Cardiac fibroblast (primary cell): ENCODE data around the gene FAM90A26.
"Not testable (repeated sequence)": the region's sequence is repeated elsewhere in the genome, so short reads cannot be mapped to it uniquely, and the experiment has no call there.

ENCODE experiments used
- DNase-seq, 2 donors: peaks; one replicate each; pipeline versions ENCODE4 v3.0.0 to v3.0.0-alpha.2; 2010; ENCODE audit warnings: low read depth in 2 of 2
- H3K4me3 ChIP-seq, 2 donors: replicated peaks in 1 of 2; 1 replicate in 1 of 2; 2 replicates in 1 of 2; pipeline ENCODE4 v1.5.1; 2011; ENCODE audit warnings: low read depth in 2 of 2, low read length in 2 of 2, mild to moderate bottlenecking in 2 of 2, moderate library complexity in 1 of 2
- TF ChIP-seq, protein P1 (sequence below): IDR thresholded peaks from one replicate; pipeline ENCODE4 v1.5.1; 2011; ENCODE audit warnings: low read depth, mild to moderate bottlenecking, low read length, inconsistent platforms

Gene FAM90A26, protein sequence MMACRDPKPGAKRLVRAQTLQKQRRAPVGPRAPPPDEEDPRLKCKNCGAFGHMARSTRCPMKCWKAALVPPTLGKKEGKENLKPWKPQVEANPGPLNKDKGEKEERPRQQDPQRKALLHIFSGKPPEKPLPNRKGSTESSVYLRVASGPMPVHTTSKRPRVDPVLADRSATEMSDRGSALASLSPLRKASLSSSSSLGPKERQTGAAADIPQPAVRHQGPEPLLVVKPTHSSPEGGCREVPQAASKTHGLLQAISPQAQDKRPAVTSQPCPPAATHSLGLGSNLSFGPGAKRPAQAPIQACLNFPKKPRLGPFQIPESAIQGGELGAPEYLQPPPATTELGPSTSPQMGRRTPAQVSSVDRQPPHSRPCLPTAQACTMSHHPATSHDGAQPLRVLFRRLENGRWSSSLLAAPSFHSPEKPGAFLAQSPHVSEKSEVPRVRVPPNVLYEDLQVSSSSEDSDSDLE

DNA sequence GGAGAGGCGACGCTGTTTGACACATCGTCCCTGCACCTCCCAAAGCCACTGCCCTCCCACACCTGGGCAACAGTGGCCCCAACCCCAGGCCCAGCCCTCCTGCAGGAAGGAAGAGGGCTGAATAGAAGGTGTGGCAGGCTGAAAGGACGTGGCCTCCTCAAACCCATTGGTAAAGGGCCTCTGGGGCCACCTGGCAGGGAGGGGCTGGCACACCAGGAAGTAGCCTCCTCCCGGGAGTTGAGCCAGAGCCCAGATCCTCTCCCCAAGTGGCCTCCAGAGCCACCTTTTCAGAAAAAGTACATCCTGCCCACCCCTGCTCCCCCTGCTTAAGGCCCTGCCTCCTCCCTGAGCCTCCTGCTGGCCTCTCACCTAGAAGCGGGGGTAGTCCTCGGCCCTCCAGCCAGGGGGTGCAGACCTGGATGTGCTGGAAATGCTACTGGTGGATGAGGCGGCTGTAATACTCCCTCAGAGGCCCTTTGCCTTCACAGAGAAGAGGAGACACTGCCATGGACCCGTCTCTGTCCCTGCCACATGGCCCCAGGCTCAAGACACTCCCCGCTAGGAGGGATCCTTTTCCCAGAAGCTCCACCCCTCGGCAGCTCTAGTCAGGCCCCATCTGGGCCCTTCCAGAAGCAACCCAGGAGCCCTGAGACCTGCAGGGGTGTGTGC, at the start of gene FAM90A26:
FAM90A26 (plus strand) TSS at position 619 of the 669 bp plus-strand sequence. CDS start 2,764 bp downstream, outside the sequence.
- not testable (repeated sequence) for H3K4me3 ChIP-seq, DNase-seq

DNA sequence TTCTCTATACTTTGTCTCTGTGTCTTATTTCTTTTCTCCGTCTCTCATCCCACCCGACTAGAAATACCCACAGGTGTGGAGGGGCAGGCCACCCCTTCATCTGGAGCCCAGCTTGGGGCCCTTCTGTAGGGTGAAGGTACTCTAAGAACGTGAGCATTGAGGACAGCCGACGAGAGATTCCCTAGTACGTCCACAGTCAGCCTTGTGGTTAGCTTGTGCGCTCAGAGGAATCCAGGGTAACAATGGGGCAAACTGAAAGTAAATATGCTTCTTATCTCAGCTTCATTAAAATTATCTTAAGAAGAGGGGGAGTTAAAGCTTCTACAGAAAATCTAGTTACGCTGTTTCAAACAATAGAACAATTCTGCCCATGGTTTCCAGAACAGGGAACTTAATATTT, 47.5 kb upstream of the FAM90A26 start:
- not testable (repeated sequence) for DNase-seq, H3K4me3 ChIP-seq

DNA sequence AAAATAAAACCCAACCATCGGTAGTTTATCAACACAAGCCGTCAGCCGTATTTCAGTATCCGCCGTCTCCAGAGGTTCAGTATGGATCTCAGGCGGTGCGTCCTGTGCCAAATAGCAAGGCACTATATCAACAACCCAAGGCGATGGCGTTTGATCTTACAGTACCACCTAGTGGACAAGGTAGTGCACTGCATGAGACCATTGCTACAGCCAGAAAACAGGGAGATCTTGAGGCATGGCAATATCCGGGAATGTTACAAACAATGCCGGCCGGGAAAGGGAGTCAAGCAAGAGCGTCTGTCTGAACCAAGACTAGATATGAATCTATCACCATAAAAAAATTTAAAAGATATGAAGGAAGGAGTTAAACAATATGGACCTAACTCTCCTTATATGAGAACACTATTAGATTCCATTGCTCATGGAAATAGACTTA, 46.6 kb upstream of the FAM90A26 start:
- peak; percentile 65 to 67 for DNase-seq
- H3K4me3 ChIP-seq = not testable (repeated sequence)
- TF ChIP-seq, protein P1, sequence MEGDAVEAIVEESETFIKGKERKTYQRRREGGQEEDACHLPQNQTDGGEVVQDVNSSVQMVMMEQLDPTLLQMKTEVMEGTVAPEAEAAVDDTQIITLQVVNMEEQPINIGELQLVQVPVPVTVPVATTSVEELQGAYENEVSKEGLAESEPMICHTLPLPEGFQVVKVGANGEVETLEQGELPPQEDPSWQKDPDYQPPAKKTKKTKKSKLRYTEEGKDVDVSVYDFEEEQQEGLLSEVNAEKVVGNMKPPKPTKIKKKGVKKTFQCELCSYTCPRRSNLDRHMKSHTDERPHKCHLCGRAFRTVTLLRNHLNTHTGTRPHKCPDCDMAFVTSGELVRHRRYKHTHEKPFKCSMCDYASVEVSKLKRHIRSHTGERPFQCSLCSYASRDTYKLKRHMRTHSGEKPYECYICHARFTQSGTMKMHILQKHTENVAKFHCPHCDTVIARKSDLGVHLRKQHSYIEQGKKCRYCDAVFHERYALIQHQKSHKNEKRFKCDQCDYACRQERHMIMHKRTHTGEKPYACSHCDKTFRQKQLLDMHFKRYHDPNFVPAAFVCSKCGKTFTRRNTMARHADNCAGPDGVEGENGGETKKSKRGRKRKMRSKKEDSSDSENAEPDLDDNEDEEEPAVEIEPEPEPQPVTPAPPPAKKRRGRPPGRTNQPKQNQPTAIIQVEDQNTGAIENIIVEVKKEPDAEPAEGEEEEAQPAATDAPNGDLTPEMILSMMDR = peak; percentile 65

DNA sequence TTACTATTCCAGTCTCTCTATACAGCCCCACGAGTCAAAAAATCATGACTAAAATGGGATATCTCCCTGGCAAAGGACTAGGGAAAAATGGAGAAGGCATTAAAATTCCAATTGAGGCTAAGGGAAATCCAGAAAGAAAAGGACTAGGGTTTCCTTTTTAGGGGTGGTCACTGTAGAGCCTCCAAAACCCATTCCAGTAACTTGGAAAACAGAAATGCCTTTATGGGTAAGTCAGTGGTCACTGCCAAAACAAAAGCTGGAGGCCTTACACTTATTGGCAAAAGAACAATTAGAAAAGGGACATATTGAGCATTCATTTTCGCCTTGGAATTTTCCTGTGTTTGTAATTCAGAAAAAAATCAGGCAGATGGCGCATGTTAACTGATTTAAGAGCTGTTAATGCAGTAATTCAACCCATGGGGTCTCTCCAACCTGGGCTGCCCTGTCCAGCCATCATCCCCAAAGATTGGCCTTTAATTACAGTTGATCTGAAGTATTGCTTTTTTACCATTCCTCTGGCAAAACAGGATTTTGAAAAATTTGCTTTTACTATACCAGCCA, 44.5 kb upstream of the FAM90A26 start:
- H3K4me3 ChIP-seq = not testable (repeated sequence)
- peak in 1 of 2 donors; percentile 17 for DNase-seq

DNA sequence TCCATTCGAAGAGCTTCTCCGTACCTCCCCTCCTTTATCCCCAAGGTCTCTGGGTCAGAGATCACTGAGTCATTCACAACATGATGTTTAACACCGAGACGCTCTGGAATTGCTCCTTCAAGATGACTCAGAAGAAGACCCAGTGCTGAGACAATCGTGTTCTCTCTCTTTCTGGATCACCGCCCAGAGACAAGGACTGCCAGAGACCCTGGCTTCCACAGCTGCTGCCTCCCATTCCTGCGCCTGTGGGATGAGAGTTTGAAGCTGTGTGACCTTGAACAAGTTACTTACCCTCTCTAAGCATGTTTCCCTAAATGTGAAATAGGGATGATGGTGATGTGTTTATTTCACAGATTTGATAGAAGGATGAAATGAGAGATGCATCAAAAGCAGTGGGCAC, 38.8 kb upstream of the FAM90A26 start:
- peak; percentile 57 to 61 for DNase-seq
- not testable (repeated sequence) for H3K4me3 ChIP-seq

DNA sequence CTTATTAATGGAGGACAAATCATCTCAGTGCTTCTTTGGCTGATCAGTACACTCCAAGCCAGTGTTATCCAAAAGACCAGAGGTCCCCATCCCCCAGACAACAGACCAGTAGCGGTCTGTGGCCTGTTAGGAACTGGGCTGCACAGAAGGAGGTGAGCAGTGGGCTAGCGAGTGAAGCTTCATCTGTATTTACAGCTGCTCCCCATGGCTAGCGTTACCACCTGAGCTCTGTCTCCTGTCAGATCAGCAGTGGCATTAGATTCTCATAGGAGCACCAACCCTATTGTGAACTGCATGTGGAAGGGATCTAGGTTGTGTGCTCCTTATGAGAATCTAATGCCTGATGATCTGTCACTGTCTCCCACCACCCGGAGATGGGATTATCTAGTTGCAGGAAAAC, 37.4 kb upstream of the FAM90A26 start:
- not testable (repeated sequence) for DNase-seq, H3K4me3 ChIP-seq

DNA sequence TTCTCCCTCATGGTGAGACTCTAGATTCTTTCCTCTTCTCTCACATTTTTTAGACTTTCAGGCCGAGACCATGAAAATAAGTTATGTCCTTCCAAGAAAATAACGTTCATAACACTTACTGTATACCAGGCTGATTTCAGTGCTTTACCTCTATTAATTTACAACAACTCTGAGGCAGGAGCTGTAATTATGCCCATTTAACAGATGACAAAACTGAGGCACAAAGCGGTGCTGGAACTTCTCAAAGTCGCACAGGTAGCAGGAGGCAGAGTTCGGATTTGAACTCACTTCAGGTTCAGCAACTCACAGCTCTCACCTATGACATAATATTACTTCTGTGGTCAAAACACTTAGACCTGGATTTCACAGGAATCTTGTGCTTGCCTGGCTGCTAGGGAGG, 36.2 kb upstream of the FAM90A26 start:
- H3K4me3 ChIP-seq, DNase-seq: not testable (repeated sequence)

DNA sequence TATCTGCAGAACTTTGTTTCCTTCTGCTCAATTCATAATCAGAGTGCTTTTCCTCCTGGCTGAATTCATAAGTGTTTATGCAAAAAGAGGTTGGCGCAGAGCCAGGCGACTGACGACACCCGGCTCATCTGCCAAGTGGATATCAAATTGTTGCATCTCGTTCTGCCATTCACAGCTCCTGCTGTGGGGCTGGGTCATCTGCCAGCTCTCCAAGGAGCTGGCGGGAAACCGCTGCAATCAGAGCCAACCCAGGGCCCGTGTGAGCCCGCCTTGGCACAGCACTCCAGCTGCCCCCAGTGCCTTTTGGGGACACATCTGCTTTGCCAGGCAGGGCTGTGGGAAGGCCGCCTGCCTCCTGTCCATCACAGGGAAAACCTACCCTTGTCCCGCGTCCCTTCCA, 35.7 kb upstream of the FAM90A26 start:
- H3K4me3 ChIP-seq = not testable (repeated sequence)
- peak; percentile 12 to 69 for DNase-seq

DNA sequence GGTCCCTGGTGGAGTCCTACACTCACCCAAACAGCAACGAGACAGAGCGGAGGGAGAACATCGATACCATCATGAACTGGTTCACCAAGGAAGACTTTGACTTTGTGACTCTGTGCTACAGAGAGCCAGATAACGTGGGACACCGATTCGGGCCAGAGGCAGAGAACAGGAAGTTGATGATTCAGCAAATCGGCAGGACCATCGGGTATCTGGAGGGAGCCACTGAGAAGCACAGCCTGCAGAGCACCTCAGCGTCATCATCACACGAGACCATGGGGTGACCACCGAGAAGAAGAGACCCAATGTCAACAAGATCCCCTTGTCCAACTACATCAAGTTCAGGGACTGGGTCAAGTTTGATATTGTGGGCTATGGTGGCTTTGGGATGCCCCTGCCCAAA, 29.2 kb upstream of the FAM90A26 start:
- not testable (repeated sequence) for H3K4me3 ChIP-seq, DNase-seq

DNA sequence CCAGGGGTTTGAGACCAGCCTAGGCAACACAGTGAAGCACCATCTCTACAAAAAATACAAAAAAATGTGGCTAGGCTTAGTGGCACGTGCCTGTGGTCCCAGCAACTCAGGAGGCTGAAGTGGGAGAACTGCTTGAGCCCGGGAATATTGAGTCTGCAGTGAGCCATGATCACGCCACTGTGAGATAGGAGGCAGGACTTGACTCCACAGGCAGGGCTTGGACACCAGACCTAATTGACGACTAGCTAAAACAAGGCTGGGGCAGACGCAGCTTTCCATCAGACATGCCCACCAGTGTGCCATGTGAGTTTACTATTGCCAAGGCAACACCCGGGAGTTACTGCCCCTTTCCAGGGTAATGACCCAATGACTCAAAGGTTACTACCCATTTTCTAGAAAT, 27.4 kb upstream of the FAM90A26 start:
- DNase-seq, H3K4me3 ChIP-seq: not testable (repeated sequence)

DNA sequence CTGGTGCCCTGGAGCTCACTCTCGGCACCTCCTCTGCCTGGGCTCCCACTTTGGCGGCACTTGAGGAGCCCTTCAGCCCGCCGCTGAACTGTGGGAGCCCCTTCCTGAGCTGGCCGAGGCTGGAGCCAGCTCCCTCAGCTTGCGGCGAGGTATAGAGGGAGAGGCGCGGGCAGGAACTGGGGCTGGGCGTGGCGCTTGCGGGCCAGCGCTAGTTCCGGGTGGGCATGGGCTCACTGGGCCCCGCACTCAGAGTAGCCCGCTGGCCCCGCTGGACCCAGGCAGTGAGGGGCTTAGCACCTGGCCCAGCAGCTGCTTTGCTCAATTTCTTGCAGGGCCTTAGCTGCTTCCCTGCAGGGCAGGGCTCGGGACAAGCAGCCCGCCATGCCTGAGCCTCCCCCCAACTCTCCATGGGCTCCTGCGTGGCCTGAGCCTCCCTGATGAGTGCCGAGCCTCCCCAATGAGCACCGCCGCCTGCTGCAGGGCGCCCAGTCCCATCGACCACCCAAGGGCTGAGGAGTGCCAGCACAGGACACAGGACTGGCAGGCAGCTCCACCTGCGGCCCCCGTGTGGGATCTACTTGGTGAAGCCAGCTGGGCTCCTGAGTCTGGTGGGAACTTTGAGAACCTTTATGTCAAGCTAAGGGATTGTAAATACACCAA, 26.7 kb upstream of the FAM90A26 start:
- no peak for DNase-seq
- TF ChIP-seq, protein P1 = no peak
- no peak overlapping the region for H3K4me3 ChIP-seq
